GM19239 (cell line): ENCODE measurements around the gene COL6A2.

Source experiments
- DNase-seq: peaks from one replicate; pipeline ENCODE4 v3.0.0; 2011; ENCODE audit warnings: low spot score; ENCODE audit not compliant: insufficient read length
- FAIRE-seq: peaks from 2 replicates; lab custom pipeline; 2011; peaks lifted over from hg19 to GRCh38; lab: Jason Lieb, UNC

COL6A2 gene

DNA sequence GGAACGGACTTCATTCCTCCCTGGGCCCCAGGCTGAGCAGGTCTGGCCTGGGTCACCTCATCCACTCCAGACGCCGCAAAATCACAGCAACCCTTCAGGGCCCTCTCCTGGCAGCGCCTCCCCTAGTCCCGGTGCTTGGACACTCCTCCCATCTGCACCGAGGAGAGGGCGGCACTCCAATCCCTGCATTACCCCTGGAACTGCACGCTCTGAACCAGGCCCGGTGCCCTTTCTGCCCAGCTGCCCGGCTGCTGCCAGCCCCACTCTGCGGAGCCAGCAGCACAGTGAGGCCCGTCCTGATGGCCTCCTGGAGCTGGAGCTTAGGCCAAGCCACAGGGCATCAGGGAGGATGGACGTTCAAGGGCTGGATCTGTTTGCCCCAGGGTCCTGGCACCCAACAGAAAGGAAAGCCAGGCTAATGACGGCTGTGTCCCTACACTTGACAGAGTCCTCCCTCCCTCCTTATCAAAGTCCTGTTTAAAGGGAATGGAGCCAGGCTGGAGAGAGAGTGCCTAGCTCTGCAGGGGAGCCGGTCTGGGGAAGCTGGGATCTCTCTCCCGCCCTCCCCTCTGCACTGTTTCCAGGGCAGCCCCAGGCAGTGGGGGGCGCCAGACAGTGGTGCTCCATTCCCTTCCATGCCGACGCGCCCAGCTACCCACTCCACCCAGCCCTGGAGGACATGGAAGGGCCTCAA, 12.7 kb downstream of the COL6A2 start:
- DNase-seq (no peak), FAIRE-seq (no peak)

DNA sequence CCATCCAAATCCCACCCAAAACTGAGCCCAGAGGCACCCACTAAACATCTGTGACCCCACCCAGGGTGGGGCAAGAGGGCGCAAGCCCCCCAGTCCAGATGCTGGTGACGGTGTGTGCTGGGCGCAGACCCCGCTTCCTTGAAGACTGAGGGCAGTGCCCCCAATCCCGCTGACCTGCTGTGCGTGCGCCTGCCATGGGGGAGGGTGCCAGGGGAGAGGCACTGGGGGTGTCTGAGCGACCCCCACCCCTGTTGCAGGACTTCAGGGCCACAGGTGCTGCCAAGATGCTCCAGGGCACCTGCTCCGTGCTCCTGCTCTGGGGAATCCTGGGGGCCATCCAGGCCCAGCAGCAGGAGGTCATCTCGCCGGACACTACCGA, 13.3 kb downstream of the COL6A2 start:
- no peak for FAIRE-seq
- no peak for DNase-seq

DNA sequence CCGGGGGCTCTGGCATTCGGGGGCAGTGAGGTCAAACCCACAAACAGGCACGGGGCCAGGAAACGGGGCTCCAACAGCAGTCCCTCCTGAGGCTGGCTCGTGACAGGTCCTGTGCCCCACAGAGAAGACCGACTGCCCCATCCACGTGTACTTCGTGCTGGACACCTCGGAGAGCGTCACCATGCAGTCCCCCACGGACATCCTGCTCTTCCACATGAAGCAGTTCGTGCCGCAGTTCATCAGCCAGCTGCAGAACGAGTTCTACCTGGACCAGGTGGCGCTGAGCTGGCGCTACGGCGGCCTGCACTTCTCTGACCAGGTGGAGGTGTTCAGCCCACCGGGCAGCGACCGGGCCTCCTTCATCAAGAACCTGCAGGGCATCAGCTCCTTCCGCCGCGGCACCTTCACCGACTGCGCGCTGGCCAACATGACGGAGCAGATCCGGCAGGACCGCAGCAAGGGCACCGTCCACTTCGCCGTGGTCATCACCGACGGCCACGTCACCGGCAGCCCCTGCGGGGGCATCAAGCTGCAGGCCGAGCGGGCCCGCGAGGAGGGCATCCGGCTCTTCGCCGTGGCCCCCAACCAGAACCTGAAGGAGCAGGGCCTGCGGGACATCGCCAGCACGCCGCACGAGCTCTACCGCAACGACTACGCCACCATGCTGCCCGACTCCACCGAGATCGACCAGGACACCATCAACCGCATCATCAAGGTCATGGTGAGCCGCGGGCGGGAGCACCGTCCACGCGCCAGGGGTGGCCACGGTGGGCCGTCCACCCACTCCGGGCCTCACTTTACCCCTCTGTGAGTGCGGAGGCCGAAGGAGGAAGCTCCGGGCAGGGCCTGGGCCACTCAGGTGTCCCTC, 14.2 kb downstream of the COL6A2 start:
- FAIRE-seq = no peak
- DNase-seq = no peak

DNA sequence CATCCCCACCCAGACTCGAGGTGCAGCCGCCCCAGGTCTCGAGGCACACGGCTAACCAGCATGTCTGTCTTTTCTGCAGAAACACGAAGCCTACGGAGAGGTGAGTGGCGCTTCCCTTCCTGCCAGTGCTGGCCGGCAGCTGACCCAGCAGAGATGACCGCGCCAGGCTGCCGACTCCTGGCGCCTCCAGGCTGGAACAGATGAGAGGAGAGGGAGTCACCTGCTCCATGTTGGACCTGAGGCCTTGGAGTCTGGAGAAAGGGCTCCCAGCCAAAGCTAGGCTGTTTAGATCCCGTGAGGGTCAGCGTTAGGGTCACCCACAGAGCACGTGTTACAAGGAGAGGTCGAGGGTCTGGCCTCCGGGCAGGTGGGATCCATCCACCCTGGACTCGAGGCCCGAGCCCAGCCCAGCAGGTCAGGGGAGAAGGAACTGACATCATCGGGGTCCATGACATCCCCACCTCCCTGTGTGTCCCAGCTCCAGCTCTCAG, 14.9 kb downstream of the COL6A2 start:
- DNase-seq (no peak), FAIRE-seq (no peak)

DNA sequence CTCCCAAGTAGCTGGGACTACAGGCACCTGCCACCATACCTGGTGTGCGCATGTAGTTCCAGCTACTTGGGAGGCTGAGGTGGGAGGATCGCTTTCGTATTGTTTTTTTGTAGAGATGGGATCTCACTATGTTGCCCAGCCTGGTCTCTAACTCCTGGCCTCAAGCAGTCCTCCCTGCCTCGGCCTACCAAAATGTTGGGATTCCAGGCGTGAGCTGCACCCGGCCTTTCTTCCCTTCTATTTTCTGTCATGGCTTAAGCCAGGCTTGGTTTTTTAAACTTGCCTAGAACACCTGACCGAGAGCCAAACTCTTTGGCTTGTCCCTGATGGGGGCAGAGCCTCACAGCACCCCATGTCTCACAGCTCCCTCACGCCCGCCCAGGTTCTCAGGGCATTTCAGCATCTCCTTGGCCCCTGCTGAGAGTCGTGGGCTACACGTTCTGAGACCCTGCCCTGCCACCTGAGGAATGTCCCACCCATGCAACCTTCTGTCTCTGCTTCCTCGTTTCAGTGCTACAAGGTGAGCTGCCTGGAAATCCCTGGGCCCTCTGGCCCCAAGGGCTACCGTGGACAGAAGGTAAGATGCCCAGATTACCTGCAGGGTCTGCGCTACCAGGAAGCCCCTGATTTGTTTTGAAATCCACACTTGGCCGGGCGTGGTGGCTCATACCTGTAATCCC, 15.7 kb downstream of the COL6A2 start:
- DNase-seq = no peak
- FAIRE-seq = no peak

DNA sequence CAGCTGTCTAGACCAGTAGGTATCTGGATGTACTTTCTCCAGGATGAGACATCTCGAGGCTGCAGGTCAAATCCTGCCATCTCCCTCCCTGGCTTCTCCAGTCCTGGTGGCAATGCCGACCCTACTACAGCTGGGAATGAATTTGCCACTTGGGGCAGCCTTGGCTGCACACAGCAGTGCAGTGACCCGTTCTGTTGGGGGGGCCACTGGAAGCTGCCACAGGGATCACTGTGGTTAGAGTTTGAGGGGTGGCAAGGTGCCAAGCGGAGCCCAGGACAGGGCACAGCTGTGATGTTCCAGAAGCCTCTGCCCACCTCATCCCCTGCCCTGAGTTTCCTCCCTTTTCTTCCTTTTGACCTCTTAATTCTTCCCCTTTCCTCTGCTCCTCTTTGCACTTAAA, 17.1 kb downstream of the COL6A2 start:
- DNase-seq (no peak), FAIRE-seq (no peak)

DNA sequence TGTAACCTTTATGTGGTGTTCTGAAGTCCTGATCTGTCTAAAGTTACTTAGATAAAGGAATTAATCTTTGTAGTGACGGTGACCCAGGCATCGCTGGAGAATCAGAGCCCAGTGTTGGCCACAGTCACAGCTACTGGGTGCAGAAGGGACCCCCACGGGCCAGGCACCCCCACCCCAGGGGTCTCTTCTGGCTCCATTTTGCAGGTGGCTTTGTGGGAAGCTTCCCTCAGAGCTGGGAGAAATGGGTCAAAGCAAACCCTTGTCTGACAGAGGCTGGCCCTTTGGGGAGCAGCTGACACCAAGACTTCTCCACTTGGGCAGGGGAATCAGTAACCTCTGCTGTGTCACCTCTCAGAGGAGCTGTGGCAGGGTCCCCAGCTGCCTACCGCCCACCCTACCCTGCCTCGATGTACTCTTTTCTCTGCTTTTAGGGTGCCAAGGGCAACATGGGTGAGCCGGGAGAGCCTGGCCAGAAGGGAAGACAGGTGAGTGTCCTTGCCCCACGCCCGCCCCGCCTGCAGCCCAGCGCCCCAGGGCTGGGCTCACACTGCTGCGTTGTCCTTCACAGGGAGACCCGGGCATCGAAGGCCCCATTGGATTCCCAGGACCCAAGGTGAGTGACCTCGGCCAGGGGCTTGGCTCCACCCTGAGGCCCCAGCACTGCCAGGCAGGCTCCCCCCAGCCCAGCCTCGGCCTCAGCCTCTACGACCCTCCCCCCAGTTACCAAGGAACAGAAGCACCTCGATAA, 17.7 kb downstream of the COL6A2 start:
- no peak for FAIRE-seq
- DNase-seq = no peak

DNA sequence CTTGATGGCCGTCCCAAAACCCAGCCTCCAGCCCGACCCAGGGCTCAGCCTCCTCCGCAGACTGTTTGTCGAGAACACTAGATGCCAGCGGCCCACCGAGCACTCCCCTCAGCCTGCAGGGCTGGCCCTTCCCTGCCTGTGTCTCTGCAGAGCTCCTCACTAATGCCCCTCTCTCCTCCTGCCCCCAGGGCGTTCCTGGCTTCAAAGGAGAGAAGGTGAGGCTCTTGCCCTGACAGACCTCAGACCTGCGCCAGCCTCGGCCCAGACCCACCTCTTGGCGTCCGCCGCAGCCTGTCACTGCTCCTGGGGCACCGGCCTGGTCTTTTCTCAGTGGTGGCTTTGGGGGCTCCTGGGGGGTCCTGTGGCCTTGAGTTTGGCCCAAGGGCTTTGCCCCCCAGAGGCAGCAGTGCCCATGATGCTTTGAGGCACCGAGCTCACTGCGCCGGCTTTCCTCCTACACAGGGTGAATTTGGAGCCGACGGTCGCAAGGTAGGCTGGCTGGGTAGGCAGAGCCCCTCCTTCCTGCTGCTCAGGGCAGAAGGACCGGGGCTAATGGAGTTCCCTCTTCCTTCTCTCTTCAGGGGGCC, 18.4 kb downstream of the COL6A2 start:
- FAIRE-seq (no peak), DNase-seq (no peak)

DNA sequence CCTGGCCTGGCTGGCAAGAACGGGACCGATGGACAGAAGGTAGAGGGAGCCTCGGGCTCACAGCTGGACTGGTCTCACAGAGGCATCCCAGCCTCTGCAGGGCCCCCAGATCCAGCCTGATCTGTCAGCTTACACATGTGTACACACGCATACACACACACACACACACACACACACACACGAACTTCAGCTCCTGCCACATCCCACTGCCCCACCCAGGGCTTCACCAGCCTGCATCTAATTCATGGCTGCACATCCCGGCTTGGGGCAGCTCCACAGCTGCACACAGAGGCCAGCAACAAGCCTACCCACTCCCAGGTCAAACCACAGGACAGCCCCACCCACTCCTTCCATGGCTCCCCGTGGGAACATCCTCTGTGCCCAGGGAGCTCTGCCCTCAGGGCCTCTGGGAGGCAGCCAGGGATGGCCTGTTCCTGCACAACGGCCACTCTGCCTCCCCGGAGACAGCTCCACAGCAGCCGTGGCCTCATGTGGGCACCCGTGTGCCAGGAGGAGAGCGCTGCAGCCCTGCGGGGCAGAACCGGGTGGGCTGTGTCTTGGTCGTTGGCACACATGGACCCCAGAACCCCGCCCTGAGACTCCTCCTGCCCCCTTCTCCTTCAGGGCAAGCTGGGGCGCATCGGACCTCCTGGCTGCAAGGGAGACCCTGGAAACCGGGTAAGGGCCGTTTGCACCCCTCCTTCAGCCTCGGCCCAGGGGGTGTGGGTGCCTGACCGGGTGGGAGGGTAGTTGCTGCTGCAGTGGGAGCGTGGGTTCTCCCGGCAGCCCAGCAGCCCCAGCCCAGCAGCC, 19.1 kb downstream of the COL6A2 start:
- DNase-seq = no peak
- FAIRE-seq = no peak

DNA sequence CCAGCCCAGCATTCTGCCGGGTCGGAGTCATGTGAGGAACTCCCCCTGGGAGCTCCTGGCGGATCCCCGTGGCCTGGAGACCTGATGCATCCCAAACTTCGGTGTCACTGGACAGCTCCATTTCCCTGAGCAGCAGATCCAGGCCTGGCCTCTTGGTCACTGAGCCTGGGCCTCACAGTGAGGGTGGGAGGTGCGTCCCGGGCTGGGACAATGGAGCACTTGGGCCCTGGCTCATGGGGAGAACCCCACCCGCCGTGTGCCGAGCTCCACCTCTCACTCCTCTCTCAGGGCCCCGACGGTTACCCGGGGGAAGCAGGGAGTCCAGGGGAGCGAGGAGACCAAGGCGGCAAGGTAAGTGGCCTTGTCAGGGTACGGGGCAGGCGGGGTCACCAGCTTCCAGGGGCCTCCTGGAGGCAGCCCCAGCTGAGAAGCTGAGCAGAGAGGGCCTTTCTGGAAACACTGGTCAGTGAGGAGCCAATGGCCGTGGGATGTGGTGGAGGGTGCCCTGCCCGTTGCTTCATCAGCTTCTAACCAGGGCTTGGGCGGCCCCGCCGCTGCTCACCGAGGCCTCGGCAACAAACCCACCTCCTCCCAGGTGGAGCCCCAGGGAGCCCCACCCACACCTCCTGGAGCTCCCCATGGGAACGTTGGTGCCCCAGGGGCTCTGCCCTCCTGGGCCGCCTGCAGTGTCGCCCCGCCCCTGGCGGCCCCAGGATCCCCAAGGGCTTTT, 19.8 kb downstream of the COL6A2 start:
- DNase-seq = no peak
- no peak for FAIRE-seq

DNA sequence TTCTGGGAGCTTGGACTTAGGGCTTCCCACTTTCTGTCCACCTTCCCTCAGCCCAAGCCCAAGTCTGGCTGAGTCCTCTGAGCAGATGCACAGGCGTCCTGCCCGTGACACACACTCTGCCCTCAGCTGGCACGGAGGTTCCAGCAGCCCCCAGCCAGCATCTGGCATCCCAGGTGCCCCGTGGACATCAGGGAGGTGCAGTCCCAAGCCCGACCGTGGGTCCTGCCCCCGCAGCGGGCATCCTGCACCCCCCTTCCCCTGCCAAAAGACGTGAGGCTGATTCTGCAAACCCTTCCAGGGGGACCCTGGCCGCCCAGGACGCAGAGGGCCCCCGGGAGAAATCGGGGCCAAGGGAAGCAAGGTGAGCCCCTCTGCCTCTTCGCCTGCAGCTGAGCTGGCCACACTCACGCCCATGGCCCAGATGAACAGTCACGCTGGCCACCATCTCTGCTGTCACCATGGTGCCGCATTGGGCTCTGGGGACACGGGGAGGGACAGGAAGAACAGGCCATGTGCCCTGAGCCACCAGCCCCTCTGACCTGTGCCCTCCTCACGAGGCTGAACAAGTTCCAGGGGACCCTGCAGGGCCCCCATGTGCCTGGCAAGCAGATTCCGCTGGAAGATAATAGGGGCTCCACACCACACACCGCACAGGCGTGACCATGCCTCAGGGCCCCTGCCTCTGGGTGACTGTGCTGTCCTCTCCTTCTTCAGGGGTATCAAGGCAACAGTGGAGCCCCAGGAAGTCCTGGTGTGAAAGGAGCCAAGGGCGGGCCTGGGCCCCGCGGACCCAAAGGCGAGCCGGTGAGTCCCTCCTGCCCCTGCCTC, 20.6 kb downstream of the COL6A2 start:
- FAIRE-seq = no peak
- DNase-seq = no peak

DNA sequence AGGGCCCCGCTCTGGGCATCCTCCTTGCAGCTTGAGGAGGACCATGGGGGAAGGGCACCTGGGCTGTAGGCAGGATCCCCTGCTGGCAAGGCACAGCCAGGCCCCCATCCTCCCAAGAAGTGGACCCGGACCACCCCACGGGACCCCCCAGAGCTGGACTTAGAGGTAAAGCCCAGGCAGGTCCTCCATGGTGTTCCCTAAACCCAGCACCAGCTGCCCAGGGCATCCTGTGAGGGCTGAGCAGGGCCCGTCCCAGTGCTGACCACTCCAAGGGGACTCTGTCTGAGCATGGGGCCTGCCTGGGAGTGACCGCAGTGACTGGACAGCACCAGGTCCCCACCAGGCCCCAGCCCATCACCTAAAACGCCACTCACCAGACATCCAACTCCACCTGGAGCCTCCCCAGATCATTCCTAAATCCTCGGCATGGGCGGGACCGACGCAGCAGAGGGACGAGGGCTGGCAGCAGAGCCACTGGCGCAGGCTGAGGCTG, 21.3 kb downstream of the COL6A2 start:
- DNase-seq = no peak
- FAIRE-seq = no peak

DNA sequence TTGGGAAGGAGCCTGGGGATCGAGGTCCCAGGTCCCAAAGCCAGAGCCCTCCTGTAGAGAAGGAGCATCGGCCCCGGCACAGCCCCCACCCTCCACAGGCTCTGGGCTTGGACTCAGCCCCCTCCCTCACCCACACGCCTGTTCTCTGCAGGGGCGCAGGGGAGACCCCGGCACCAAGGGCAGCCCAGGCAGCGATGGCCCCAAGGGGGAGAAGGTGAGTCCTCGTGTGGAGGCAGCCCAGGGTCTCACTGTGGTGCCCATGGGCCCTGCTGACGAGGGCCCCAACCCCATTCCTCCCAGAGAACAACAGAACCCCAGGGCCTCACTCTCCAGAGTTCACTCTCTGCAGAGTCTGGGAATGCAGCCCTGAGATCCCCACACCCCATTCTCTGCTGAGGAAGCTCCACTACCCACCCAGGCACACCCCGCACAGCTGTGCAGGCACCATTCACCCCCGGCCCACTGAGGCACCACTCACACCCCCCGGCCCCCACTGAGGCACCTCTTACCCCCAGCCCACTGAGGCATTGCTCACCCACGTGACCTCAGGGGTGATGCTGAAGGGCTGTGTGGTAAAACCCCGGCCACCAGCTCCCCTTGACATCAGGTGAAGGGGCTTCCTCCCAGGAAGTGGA, 21.8 kb downstream of the COL6A2 start:
- FAIRE-seq (no peak), DNase-seq (no peak)

DNA sequence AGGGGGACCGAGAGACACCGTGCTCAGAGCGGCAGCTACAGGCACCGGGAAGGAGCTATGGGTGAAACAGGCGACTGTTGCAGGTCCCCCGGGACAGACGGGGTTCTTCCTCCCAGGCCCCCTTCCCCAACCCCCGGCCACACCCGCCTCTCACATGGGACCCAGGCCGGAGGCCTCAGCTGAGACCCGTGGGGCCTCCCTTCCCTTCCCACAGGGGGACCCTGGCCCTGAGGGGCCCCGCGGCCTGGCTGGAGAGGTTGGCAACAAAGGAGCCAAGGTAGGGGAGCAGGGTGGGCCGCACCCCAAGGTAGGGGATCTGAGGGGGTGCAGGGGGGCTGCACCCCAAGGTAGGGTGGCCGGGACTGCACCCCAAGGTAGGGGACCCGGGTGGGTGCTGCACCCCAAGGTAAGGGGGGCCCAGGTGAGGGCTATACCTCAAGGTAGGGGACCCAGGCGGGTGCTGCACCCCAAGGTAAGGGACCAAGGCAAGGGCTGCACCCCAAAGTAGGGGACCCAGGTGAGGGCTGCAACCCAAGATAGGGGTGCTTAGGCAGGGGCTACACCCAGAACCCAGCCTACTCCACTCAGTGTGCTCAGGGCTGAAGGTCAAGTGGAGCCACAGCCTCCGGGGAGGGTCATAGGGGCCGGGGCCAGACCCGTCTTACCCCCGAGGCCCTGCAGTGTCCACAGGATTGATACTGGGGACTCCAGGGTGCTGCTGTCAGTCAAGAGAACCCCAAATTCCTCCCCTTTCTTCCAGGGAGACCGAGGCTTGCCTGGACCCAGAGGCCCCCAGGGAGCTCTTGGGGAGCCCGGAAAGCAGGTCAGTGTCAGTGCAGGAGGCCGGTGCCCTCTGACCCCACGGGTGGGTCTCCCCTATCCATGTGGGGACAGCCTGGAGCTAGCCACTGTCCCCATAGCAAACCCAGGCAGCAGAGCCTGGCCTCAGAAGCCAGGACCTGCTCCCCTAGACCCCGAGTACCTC, 22.7 kb downstream of the COL6A2 start:
- no peak for FAIRE-seq
- no peak for DNase-seq

DNA sequence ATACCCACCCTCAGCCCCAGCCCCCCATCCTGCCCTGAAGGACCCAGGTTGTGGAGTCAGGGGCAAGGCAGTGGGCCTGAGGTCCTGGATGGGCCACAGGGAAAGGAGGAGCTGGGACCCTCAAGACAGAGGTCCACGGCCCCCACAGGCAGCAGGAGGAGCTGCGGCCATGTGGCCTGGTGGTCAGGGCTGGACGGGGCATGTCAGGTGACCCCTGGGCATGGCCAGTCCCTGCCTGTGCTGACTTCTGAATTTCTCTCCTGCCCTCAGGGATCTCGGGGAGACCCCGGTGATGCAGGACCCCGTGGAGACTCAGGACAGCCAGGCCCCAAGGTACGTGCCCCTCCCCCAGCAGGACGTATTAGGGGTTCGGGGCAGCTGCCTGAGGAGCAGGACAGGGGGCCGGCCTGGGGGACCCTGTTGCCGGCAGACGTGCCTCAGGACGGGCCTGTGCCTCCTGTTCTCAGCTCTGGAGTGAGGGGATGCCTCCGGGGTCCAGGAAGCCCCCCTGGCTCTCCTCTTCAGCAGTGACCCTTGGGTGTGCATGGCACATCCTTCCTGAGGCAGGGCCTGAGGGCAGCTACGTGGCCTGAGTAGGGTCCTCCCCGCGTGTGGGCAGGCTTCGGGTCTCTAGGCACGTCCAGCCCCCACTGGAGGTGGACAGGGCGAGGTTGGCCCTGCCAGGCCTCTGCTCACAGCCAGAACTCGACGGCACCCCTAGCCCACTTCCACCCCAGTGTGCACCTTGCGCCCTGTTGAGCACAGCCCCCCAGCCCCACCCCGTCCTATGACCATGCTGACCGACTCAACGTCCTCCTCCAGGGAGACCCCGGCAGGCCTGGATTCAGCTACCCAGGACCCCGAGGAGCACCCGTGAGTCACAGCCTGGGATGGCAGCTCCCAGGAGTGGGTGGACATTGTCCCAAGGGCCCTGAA, 23.6 kb downstream of the COL6A2 start:
- FAIRE-seq = no peak

More for the DNA sequence above, 23.6 kb downstream of the COL6A2 start:
- no peak for DNase-seq
